GM21381 (cell line): ENCODE results near the gene ZBTB4.

ENCODE experiments used
- ATAC-seq: cut with Tn5 transposase; IDR thresholded peaks from one replicate; pipeline ENCODE4 v1.9.1; 2021; ENCODE audit warnings: mild to moderate bottlenecking, moderate library complexity; ENCODE audit not compliant: unreplicated experiment

Gene ZBTB4

GRCh38 chr17:7441266-7441665, 38.2 kb downstream of the ZBTB4 start:
- no peak for ATAC-seq

GRCh38 chr17:7440834-7441195, 38.6 kb downstream of the ZBTB4 start:
- ATAC-seq, result no peak

- no peak for ATAC-seq
Observed at GRCh38 chr17:7440113-7440833, 39.2 kb downstream of the ZBTB4 start.

GRCh38 chr17:7439462-7440112, 39.8 kb downstream of the ZBTB4 start, which contains the start of gene FGF11:
FGF11 (plus strand) TSS chr17:7439512; CDS start chr17:7439621, 109 bp downstream.
- ATAC-seq, result no peak

GRCh38 chr17:7438656-7439460, 40.6 kb downstream of the ZBTB4 start:
- no peak for ATAC-seq

GRCh38 chr17:7437950-7438614, 41.3 kb downstream of the ZBTB4 start:
- no peak for ATAC-seq

GRCh38 chr17:7437369-7437863, 42.0 kb downstream of the ZBTB4 start:
- ATAC-seq, result no peak

- no peak for ATAC-seq
Observed at GRCh38 chr17:7436556-7437368, 42.7 kb downstream of the ZBTB4 start.

- peak; percentile 21 for ATAC-seq
Observed at GRCh38 chr17:7435676-7436555, 43.5 kb downstream of the ZBTB4 start.

GRCh38 chr17:7432296-7432695, 47.1 kb downstream of the ZBTB4 start:
- no peak for ATAC-seq

GRCh38 chr17:7431231-7431630, 48.2 kb downstream of the ZBTB4 start:
- no peak for ATAC-seq

- no peak for ATAC-seq
Observed at GRCh38 chr17:7429722-7430121, 49.7 kb downstream of the ZBTB4 start.

- no peak for ATAC-seq
Observed at GRCh38 chr17:7428557-7428956, 50.9 kb downstream of the ZBTB4 start, which contains the start of gene SPEM3. SPEM3 (plus strand) TSS chr17:7428857; CDS start chr17:7428903, 46 bp downstream.

- no peak for ATAC-seq
Observed at GRCh38 chr17:7427549-7427948, 51.9 kb downstream of the ZBTB4 start.

GRCh38 chr17:7426896-7427489, 52.4 kb downstream of the ZBTB4 start:
- ATAC-seq, result no peak

GRCh38 chr17:7426203-7426863, 53.1 kb downstream of the ZBTB4 start:
- ATAC-seq, result no peak

GRCh38 chr17:7425756-7426155, 53.7 kb downstream of the ZBTB4 start:
- ATAC-seq, result no peak

GRCh38 chr17:7425316-7425715, 54.1 kb downstream of the ZBTB4 start, which contains the start of gene SPEM2:
SPEM2 (plus strand) TSS chr17:7425616; CDS start chr17:7425689, 73 bp downstream.
- no peak for ATAC-seq
